ENCODE results near the gene CD320.
"Not testable (repeated sequence)": the region's sequence is repeated elsewhere in the genome, so short reads cannot be mapped to it uniquely, and the experiment has no call there.

CD320 gene

GRCh38 chr19:8332976-8333766 is 25.0 kb upstream of the CD320 start:
- no peak for DNase-seq

DNA sequence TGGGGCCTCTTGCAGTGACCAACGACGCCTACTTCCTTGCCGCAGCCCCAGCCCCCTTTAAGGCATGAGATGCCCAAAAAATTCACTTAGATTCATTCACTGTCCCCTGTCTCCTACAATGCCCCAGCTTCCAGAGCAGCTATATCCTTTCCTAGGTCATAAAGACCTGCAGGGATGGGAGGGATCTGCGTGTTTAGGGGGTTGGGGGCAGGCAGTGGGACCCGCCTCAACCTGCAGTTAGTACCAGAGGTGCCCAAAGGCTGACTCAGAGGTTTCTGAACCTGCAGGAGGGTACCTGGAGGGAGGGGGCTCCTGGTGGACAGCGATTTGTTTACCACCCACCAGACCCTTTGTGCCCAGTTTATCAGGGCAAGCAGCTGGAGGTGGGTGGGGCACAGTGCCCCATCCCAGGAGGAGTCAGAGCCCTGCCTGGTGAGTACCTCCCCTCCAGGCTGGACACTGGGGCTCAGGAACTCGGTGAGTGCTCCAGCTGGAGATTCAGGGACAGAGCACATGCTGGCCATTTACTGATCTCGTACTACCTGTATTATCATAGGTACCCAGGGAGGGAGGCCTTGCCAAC is 23.2 kb upstream of the CD320 start:
- DNase-seq: no peak

DNA sequence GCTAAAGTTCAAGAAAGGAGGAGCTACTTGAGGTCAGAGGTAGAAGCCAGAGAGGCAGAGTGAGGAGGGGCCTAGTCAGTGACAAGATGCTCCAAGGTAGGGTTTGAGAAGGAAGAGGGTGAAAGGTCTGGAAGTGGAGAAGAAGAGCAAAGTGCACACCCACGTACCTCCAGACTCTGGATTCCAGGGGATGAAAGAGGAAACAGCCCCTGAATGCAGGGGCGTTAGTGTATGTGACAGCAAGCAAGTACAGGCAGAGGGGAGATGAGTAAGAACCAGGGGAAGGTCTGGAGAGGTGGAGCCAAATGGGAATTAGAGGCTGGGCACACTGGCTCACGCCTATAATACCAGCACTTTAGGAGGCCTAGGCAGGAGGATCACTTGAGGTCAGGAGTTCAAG is 21.8 kb upstream of the CD320 start:
- DNase-seq: peak; percentile 63 to 70 (median 64)

DNA sequence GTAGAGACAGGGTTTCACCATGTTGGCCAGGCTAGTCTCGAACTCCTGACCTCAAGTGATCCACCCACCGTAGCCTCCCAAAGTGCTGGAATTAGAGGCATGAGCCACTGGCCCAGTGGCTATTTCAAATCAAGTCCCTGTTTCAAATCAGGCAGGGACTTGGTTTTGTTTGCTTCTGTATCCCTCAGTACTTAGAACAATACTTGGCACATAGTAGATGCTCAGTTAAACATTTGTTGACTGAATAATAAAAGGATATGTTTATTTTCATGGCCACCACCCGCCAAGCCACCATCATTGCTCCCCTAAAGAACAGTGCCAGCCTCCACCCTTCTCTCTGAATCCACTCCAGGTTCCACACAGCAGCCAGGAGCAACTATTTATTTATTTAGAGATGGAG is 17.3 kb upstream of the CD320 start:
- no peak for DNase-seq

- DNase-seq: peak in 2 of 3 donors; percentile 53 to 61
These were observed 16.3 kb upstream of the CD320 start for GRCh38 chr19:8324186-8325050.

DNA sequence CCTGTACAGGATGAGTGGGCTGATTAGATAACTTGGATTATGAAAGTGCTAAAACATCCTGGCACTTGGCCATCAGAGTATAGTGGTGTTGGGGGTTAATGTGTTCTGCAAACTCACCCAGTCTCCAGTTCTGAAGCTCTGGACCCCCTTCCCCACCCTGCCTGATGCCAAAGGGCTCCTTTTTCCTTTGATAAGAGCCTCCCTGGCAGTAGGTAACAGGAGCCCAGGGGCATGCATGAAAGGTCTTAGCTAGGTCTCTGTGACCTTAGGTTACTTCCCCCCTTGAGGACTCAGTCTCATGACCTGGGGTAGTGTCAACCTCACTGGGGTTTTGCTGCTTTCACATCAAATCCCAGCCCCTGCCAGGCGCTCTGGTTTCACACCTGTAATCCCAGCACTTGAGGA is 15.6 kb upstream of the CD320 start:
- DNase-seq: no peak

GRCh38 chr19:8322638-8322997 is 14.5 kb upstream of the CD320 start:
- no peak for DNase-seq

DNA sequence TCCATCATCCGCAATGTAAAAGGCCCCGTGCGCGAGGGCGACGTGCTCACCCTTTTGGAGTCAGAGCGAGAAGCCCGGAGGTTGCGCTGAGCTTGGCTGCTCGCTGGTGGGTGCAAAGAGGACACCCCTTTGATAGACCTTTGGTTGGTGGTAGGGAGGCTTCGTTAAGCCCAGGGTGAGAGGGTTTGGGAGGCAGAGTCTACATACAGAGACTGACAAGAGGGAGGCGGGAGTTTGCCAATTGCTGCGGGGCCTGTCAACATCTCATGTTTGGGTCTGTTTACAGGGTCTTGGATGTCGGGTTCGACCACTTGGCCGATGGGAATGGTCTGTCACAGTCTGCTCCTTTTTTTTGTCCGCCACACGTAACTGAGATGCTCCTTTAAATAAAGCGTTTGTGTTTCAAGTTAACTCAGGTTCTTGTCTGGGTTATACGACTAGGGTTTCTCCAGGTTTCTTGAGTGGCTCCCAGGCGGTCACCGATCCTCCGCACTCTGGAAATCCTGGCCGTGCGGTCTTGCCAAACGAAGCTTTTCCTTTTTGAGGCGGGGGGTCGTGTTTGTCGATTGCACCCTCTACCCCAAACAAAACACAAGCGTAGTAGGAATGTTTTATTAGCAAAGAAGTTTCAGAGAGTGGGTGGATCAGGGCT is 14.0 kb upstream of the CD320 start:
- DNase-seq: no peak

DNA sequence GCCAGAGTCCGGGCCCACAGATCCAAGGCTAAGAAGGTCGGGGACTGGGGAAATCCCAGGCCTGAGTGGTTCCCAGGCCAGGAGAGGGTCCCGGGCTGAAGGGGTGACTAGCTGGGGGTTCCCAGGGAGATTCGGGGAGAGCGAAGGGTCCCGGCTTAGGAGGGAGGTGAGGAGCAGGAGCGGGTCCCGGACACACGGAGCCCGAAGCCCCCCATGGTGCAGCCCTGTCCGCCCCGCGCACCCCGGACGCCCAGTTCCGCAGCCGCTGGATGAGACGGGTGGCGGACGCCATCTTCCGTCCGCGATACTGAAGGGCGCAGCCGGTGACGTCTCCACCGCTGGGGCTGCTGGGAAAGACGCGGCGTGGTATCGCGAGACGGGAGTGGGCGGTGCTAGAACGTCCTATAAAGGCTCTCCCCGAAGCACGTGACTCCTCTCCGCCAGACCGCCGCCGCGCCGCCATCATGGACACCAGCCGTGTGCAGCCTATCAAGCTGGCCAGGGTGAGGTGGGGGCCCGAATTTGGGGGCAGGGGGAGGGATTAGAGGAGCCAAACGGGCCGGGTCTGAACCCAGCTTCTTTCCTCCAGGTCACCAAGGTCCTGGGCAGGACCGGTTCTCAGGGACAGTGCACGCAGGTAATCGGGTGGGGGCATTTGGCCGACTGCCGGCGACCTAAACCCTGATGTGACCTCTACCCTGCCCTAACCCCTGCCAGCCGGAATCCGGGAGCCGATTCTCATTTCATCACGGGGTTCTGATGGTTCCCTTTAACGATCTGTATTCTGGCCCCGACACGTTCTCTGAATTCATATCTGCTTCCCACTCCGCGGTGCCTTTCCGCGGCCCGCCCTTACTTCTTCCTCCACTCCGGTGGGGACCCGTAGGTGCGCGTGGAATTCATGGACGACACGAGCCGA is 13.2 kb upstream of the CD320 start, which contains the start of the genes NDUFA7 and RPS28:
NDUFA7 (minus strand) TSS at position 309 of the 919 bp plus-strand sequence; CDS start at position 292, 17 bp downstream.
RPS28 (plus strand) TSS at position 430 of the 919 bp plus-strand sequence; CDS start at position 465, 35 bp downstream.
- DNase-seq: peak; percentile 98 to 99 (median 98)

DNA sequence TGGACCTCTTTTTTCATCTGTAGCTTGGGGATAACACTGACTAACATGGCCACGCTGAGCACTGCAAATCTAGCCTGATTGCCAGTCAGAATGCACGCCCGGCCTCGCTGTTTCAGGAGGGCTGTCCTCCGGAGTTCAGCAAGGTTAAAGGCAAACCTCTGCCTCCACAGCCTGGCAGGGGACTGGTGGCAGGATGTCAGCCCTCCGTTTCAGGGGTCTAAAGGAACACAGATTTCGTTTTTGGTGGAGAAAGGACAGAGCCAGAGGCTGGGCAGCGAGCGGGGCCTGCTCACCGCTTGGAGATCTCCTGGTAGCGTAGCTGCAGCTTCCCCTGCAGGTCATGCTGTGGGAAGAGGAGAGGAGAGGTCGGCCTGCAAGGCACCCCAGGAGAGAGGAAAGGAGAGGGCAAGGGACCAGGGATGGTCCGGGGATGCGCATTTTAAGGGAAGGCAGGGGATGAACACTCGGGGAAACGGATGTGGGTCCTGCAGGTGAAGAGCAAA is 12.5 kb upstream of the CD320 start:
- peak in 1 of 3 donors; percentile 20 for DNase-seq

DNA sequence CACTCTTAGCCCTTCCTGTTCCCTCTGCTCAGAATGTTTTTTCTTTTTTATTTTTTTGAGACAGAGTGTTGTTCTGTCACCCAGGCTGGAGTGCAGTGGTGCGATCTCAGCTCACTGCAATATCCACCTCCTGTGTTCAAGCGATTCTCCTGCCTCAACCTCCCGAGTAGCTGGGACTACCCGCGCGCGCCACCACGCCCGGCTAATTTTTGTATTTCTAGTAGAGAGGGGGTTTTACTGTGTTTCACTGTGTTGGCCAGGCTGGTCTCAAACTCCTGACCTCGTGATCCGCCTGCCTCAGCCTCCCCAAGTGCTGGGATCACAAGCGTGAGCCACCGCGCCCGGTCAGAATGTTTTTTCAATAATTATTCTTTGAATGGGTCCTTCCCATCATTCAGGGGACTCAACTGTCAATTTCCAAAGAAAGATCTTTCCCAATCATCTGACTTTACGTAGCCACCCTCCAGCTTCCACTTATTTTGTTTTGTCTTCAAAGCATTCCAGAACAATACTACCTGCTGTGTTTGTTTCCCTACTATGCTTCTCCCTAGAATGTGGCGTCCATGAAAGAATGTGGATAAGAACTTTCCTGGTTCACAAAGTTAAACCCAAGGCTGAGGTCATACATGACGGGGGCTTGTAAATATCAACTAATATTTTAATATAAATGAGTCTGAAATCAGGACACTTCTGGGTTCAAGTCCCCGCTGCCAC is 11.8 kb upstream of the CD320 start:
- no peak for DNase-seq

DNA sequence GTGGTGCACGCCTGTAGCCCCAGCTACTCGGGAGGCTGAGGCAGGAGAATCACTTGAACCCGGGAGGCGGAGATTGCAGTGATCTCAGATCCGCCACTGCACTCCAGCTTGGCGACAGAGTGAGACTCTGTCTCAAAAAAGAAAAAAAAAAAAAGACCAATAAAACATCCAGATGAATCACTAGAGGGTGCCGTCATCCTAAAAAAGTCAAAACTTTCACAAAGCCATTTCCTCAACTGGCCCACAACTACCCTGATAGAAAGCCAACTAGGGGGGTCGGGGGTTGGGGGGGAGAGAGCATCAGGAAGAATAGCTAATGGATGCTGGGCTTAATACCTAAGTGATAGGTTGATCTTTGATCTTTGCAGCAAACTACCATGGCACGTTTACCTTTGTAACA is 10.7 kb upstream of the CD320 start:
- DNase-seq: peak in 2 of 3 donors; percentile 42 to 54

DNA sequence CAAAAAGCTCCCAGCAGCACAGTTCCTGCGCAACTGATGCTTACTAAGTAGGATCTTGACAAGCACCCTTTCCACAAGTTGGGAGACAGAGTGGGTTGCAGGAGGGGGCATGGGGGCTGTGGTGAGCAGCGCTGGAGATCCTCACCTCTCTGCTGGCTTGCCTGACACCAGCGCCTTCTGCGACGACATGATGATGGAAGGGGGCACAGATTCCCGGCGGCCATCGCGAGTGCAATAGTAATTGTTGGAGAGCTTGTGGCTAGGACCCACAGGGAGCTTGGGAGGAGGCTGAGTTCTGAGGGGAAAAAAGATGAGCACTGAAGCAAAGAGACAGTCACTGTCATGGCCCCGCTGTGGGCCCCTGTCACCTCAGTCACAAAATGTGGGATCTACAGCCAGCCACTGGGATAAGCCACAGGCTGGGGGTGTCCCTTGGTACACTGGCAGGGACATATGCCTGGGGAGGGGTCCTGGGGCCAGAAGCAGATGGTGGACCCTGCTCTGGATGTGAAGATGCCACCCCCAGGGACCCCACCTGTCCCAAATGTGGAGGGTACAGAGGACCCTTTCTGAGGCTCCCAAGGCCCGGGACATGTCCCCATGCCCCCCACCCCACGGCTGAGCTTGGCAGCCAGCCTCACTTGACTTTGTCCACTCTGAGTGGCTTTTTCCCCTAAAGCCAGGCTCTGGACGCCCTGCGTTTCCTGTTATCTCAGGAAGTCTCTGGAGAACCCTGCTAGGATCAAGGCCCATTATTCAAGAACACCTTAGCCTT is 8.4 kb upstream of the CD320 start:
- DNase-seq: no peak

GRCh38 chr19:8314981-8315640 is 7.0 kb upstream of the CD320 start:
- DNase-seq: not testable (repeated sequence)

DNA sequence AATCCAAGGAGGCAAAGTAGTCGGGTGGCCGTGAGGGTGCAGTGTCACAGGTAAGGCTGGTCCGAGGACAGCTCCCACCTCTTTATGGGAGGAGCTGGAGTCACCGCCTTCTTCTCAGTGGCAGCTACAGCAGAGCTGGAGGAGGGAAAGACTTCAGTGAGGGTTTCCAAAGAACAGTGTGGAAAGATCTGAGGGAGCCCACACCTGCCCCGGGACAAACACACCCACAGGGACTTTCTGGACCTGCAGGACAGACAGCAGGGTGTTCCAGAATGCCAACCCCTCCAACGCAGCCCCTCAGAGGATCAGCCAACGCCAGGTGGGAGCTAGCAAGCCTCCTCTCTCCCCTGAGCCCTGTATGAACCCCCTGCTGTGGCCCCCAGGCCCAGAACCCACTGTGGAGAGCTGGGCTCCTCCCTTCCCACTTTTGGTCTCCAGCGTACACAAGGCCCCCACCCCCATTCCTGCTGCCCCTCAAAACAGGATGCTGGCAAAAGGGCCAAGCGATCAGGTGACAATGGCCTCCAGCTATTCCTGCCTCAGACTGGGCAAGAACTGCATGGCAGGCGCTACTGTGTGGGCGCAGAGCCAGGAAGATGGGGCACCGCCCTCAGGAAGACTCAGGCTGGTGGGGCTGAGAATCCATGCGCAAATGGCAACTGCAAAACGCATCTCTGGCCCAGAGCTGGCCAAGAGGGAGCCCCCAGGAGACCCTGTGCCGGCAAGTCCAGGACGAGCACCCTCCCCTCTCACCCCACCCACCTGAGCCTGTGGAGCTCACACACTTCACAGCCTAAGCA is 3.5 kb upstream of the CD320 start:
- no peak for DNase-seq

DNA sequence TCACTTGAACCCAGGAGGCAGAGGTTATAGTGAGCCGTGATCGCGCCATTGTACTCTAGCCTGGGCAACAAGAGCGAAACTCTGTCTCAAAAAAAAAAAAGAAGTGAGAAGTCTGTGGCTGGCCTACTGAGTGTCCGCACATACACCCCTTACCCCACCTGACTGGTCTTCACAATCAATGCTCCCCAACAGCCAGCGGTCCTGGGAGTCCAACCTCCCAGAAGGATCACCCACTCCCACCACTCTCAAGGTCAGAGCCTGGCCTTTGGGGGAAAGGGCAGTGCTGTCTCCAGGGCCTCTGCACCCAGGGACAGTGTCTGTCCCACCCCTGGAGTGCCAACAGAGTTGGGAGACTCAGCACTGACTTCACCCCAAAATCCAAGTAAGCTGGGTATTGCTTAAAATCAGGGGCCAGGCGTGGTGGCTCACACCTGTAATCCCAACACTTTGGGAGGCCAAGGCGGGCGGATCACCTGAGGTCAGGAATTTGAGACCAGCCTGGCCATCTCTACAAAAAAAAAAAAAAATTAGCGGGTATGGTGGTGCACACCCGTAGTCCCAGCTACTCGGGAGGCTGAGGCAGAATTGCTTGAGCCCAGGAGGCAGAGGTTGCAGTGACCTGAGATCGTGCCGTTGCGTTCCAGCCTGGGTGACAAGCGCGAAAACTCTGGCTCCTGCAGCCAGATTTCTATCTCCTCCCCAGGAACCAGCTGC is 2.3 kb upstream of the CD320 start:
- DNase-seq: no peak

GRCh38 chr19:8308891-8309291 is 733 bp upstream of the CD320 start:
- no peak for DNase-seq

GRCh38 chr19:8307400-8307964 is 676 bp downstream of the CD320 start:
- DNase-seq: no peak

All from suppressor macrophage treated with lipopolysaccharide for 1 hour (primary cell).